Lower lobe of right lung (tissue), 2 donors: ENCODE measurements around the gene ATAD1. TPM values are rescaled to one million over a fixed set of nuclear protein-coding genes. Genes with fewer than 3 reads are reported as not detected.
A peak's percentile ranks its signal among the peaks of the same experiment; 100 is the strongest.

Experiments
- ATAC-seq, 2 donors: fragments of 200-7000 bp; cut with Tn5 transposase; one replicate each; pipeline ENCODE4 v1.9.1; 2020 to 2022; ENCODE audit warnings: mild to moderate bottlenecking in 2 of 2, moderate library complexity in 2 of 2
- DNase-seq: peaks from one replicate; pipeline ENCODE4 v3.0.0-alpha.2; 2020
- H3K27ac ChIP-seq: fragments of 200-600 bp; one replicate; pipeline ENCODE4 v1.8.0; 2022
- H3K27me3 ChIP-seq: fragments of 200-600 bp; one replicate; pipeline ENCODE4 v1.8.0; 2022; ENCODE audit warnings: low read depth
- H3K36me3 ChIP-seq: fragments of 200-600 bp; one replicate; pipeline ENCODE4 v1.8.0; 2022; ENCODE audit warnings: mild to moderate bottlenecking
- H3K4me1 ChIP-seq: fragments of 200-600 bp; one replicate; pipeline ENCODE4 v1.8.0; 2022
- H3K4me3 ChIP-seq: fragments of 200-600 bp; one replicate; pipeline ENCODE4 v1.8.0; 2022; ENCODE audit warnings: mild to moderate bottlenecking
- H3K9me3 ChIP-seq: fragments of 200-600 bp; one replicate; pipeline ENCODE4 v1.8.0; 2022
- intact Hi-C: fragments of 100-400 bp; cut with DNase I; formaldehyde crosslinking; loops from one replicate; pipeline ENCODE4 v1.11.0; 2022
- total RNA-seq: library from RNA; stranded (reverse); fragmentation: NEBNext Ultra II Directional; extraction: Animal tissue kit (Norgen Biotek cat#: 25700); gene quantifications from one replicate; pipeline ENCODE4 v1.2.1, GENCODE V29; 2021
- TF ChIP-seq, protein P1 (sequence below): fragments of 200-600 bp; IDR thresholded peaks from one replicate; pipeline ENCODE4 v1.8.0; 2022; ENCODE audit warnings: antibody characterized with exemption, mild to moderate bottlenecking
- donor health status: DM: no; HTN: yes; CAD: no; lungs with severe emphysema.

Gene ATAD1
- total RNA-seq, 1 donor from 2014 or later: 51.2 TPM

DNA sequence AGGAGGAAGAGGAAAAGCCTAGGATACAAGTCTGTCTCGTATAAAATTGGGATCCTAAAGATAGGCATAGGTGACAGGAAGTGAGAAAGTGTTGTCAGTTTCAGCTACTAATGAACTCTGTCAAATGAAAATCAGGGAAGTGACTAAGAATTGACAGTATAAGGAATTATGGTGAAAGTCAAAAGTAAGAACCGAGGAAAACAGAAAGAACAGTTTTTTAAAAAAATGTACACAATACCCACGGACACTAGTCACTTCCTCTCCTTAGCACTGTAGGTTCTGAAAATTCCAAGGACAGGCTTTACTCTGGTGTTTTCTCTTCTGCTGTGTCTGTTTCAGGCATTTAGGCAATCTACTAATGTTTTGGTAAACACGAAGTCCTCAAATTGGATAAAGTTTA lies 42.3 kb downstream of the ATAD1 start:
- H3K27ac ChIP-seq: no peak overlapping the region
- ATAC-seq (no peak), DNase-seq (no peak)
- no peaks in the 10 kb centered on the region for H3K4me1 ChIP-seq
- no peak overlapping the region for H3K4me3 ChIP-seq
- H3K36me3 ChIP-seq: peaks cover 40% of the 10 kb centered on the region
- TF ChIP-seq, protein P1, sequence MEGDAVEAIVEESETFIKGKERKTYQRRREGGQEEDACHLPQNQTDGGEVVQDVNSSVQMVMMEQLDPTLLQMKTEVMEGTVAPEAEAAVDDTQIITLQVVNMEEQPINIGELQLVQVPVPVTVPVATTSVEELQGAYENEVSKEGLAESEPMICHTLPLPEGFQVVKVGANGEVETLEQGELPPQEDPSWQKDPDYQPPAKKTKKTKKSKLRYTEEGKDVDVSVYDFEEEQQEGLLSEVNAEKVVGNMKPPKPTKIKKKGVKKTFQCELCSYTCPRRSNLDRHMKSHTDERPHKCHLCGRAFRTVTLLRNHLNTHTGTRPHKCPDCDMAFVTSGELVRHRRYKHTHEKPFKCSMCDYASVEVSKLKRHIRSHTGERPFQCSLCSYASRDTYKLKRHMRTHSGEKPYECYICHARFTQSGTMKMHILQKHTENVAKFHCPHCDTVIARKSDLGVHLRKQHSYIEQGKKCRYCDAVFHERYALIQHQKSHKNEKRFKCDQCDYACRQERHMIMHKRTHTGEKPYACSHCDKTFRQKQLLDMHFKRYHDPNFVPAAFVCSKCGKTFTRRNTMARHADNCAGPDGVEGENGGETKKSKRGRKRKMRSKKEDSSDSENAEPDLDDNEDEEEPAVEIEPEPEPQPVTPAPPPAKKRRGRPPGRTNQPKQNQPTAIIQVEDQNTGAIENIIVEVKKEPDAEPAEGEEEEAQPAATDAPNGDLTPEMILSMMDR: no peak
- H3K9me3 ChIP-seq: no peaks in the 10 kb centered on the region
- intact Hi-C loops: no loop called here
- H3K27me3 ChIP-seq: no peaks in the 10 kb centered on the region

DNA sequence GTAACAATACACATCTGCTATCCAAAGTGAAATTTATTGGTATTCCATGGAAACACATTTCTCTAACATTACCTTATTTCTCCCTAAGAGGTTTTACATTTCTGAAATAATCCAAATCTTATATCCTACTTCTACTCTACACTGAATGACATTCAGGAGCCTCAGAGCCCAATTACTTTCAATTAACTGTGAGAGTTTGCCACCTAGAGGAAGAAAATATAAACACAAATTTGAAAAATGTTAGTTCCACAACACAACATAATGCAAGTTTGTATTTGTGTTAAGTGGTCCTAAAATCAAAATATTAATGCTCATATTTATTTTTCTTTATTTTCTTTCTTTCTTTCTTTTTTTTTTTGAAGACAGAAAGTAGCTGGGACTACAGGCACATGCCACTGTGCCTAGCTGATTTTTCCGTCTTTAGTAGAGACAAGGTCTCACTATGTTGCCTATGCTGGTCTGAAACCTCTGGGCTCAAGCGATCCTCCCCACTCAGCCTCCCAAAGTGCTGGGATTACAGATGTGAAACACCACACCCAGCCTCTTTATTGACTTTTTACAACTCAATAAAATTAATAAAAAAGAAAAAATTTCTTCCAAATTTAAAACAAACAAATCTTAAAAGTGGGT lies 46.0 kb downstream of the ATAD1 start:
- peaks cover 45% of the 10 kb centered on the region for H3K36me3 ChIP-seq
- no peak overlapping the region for H3K27ac ChIP-seq
- ATAC-seq (peak in 1 of 2 donors; percentile 53), DNase-seq (no peak)
- TF ChIP-seq, protein P1: peak; percentile 61
- intact Hi-C loops: no loop called here
- H3K4me3 ChIP-seq: no peak overlapping the region
- H3K9me3 ChIP-seq: no peaks in the 10 kb centered on the region
- no peaks in the 10 kb centered on the region for H3K27me3 ChIP-seq
- H3K4me1 ChIP-seq: no peaks in the 10 kb centered on the region

DNA sequence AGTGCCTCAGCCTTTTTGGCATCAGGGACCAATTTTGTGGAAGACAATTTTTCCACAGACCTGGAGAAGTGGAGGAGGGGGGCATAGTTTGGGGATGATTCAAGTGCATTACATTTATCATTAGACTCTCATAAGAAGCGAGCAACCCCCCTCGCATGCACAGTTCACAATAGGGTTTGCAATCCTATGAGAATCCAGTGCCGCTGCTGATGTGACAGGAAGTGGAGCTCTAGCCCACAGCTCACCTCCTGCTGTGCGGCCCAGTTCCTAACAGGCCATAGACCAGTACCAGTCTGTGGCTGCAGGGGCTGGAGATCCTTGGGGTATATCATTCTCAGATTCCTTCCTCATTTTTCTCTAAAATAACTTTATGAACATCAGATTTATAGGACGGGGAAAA lies 50.8 kb downstream of the ATAD1 start:
- no peaks in the 10 kb centered on the region for H3K27me3 ChIP-seq
- H3K4me3 ChIP-seq: no peak overlapping the region
- peaks cover 36% of the 10 kb centered on the region for H3K36me3 ChIP-seq
- H3K4me1 ChIP-seq: peaks cover 1% of the 10 kb centered on the region
- intact Hi-C loops: no loop called here
- TF ChIP-seq, protein P1: no peak
- no peak for ATAC-seq
- H3K27ac ChIP-seq: no peak overlapping the region
- DNase-seq: no peak
- no peaks in the 10 kb centered on the region for H3K9me3 ChIP-seq

DNA sequence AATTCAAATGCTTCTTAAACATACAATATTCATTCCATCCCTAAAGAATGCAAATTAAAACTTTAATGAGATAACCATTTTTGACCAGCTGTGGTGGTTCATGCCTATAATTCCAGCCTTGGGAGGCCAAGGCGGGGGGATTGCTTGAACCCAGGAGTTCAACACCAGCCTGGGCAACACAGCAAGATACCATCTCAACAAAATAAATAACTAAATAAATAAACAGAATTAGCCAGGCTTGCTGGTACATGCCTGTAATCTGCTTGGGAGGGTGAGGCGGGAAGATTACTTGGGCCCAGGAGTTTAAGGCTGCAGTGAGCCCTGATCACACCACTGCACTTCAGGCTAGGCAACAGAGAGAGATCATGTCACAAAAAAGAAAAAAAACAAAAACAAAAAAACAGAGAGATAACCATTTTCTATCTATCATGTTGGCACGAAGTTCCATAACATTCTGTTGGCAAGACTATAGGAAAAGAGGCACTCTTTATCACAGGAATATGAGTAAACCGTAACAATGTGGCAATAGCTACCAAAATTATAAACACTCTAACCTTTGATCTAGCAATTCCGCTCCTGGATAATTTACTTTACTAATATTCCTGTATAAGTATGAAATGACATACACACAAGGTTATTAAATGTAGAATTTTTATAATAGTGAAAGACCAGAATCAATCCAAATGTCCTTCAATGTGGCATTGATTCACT lies 52.2 kb downstream of the ATAD1 start:
- no peaks in the 10 kb centered on the region for H3K9me3 ChIP-seq
- peaks cover 4% of the 10 kb centered on the region for H3K4me1 ChIP-seq
- no peak overlapping the region for H3K4me3 ChIP-seq
- TF ChIP-seq, protein P1: no peak
- ATAC-seq (no peak), DNase-seq (no peak)
- H3K27me3 ChIP-seq: no peaks in the 10 kb centered on the region
- intact Hi-C loops: no loop called here
- H3K36me3 ChIP-seq: peaks cover 36% of the 10 kb centered on the region
- H3K27ac ChIP-seq: no peak overlapping the region

DNA sequence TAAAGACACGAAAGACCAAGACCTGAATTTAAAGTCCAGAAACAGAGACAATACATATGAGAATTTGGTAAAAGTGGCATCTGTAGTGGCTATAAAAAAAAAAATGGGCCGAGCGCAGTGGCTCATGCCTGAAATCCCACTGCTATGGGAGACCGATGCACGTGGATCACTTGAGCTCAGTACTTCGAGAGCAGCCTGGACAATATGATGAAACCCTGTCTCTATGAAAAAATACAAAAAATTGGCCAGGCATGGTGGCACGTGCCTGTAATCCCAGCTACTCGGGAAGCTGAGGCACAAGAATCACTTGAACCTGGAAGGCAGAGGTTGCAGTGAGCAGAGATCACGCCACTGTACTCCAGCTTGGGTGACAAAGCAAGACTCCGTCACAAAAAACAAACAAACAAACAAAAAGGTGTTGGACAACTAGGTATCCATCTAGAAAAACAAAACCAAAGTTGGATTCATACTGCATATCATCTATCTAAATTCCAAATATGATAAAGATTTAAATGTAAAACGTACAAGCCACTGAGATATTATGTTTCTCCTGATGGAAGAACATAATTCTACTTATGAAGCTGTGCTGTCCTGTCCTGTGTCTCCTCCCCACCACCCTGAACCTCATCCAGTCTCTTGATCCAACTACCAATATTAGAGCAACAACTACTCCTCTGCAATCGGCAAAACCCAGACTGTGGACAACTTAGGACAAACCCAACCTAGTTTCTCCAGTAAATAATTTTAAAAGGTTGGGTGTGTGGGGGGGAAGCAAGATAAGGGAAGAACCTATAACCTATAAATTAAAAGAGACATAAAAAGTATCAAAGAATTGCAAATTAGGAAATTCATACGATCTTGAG lies 53.7 kb downstream of the ATAD1 start:
- H3K27ac ChIP-seq: no peak overlapping the region
- no peaks in the 10 kb centered on the region for H3K9me3 ChIP-seq
- DNase-seq (no peak), ATAC-seq (no peak)
- no peaks in the 10 kb centered on the region for H3K27me3 ChIP-seq
- peaks cover 38% of the 10 kb centered on the region for H3K36me3 ChIP-seq
- intact Hi-C loops: no loop called here
- H3K4me1 ChIP-seq: peaks cover 7% of the 10 kb centered on the region
- TF ChIP-seq, protein P1: no peak
- no peak overlapping the region for H3K4me3 ChIP-seq
